ENCODE results near the gene KIF26A. TPM values are rescaled to one million over a fixed set of nuclear protein-coding genes. Genes with fewer than 3 reads are reported as not detected.

Gene KIF26A
- total and polyA plus RNA-seq, 2 of the 13 experiments (the other 11 are each of a cell fraction or from before 2014, with no cell fraction given), result not detected

- TF ChIP-seq CEBPZ (IDR thresholded peaks at IDR 0.05; ENCODE audit: low read length), result no peak
These were observed 21.6 kb downstream of the KIF26A start (continued) for GRCh38 chr14:104159990-104160389.

GRCh38 chr14:104161602-104162367 is 23.4 kb downstream of the KIF26A start:
- Histone ChIP-seq H3K9ac (ENCODE audit: insufficient read depth, low read depth, low read length) (no peak overlapping the region), H3K27ac (ENCODE audit: extremely low read length, insufficient read depth, low read length) (no peak overlapping the region), H2AFZ (ENCODE audit: low read length) (no peak overlapping the region), H3K4me1 (ENCODE audit: insufficient read depth, low read length) (no peaks in the 10 kb centered on the region), H3K36me3 (replicated peaks in 1 of 2; ENCODE audit: control insufficient read depth in 1 of 2, insufficient read depth in 2 of 2, low read length in 2 of 2) (no peaks in the 10 kb centered on the region), H3K79me2 (ENCODE audit: insufficient read depth, low read length) (no peaks in the 10 kb centered on the region), H4K20me1 (ENCODE audit: insufficient read depth, low read length) (no peaks in the 10 kb centered on the region), H3K27me3 (ENCODE audit: control insufficient read depth in 1 of 2, insufficient read depth in 2 of 2, low read length in 2 of 2) (peaks cover 13 to 55% of the 10 kb centered on the region in 2 experiments; a peak in 4 of 5 replicates), H3K9me3 (ENCODE audit: low read length) (no peaks in the 10 kb centered on the region), H3K4me2 (ENCODE audit: low read depth, low read length) (no peak overlapping the region), H3K4me3 (replicated peaks in 1 of 3; ENCODE audit: insufficient read depth in 1 of 3, low read depth in 2 of 3, low read length in 3 of 3) (no peak overlapping the region)
- WGBS (ENCODE audit: low lambda C conversion rate), result 3% methylated on average over 17 of the region's 23 CpGs
- no peak for TF ChIP-seq PHF20 (CRISPR knock-in tag; IDR thresholded peaks at IDR 0.05)
- no peak for TF ChIP-seq ZHX1 (CRISPR knock-in tag; IDR thresholded peaks at IDR 0.05; ENCODE audit: low read depth)
- no peak for TF ChIP-seq MEIS1 (CRISPR knock-in tag; IDR thresholded peaks at IDR 0.05; ENCODE audit: borderline replicate concordance)
- TF ChIP-seq ARID2 (CRISPR knock-in tag; IDR thresholded peaks at IDR 0.05; ENCODE audit: borderline replicate concordance), result no peak
- TF ChIP-seq ZNF547 (CRISPR knock-in tag; IDR thresholded peaks at IDR 0.05), result no peak
- no peak for TF ChIP-seq NR2C2 (CRISPR knock-in tag; IDR thresholded peaks at IDR 0.05; ENCODE audit: borderline replicate concordance)
- TF ChIP-seq DNMT1 (CRISPR knock-in tag; IDR thresholded peaks at IDR 0.05), result no peak
- TF ChIP-seq KAT2B (IDR thresholded peaks at IDR 0.05; ENCODE audit: borderline replicate concordance, low read depth, low read length), result no peak
- TF ChIP-seq PCBP2 (optimal IDR thresholded peaks at IDR 0.05; ENCODE audit: low read depth, low read length, poor library complexity, severe bottlenecking), result no peak
- POLR2A ChIA-PET, result no interaction called here
- DNase-seq (ENCODE audit: low spot score), result no peak
- FAIRE-seq, result no peak
- ATAC-seq, result no peak
- no TSS peak for BruUV-seq (replicated peaks)
- in situ Hi-C loops (cut with HindIII; ENCODE audit: extremely low pct_ligation_motif_present, low pct_unique_long_range_greater_than_20kb), result no loop called here
- intact Hi-C loops (cut with micrococcal nuclease; ENCODE audit: unreplicated experiment), result no loop called here
- CTCF ChIA-PET (ENCODE audit: low intra/inter-chr PET ratio, low total read pairs), result no interaction called here

Data from HepG2 (cell line).